Right atrium auricular region (tissue), 2 donors: ENCODE results near the gene FER. TPM values are rescaled to one million over a fixed set of nuclear protein-coding genes. Genes with fewer than 3 reads are reported as not detected.

ENCODE experiments used
- DNase-seq: peaks from one replicate; pipeline ENCODE4 v3.0.0-alpha.2; 2019; ENCODE audit warnings: low spot score
- H3K27ac ChIP-seq, 2 donors: fragments of 200-600 bp; sonication (generic); 1 replicate in 1 of 2; 2 replicates in 1 of 2; pipeline ENCODE4 v1.5.1; 2016 to 2019
- H3K27me3 ChIP-seq, 2 donors: fragments of 200-600 bp; sonication (generic); one replicate each; pipeline versions ENCODE4 v1.5.1 to v1.6.0; 2017 to 2019
- H3K36me3 ChIP-seq: fragments of 200-600 bp; sonication (generic); one replicate; pipeline ENCODE4 v1.5.1; 2016
- H3K4me1 ChIP-seq, 2 donors: fragments of 200-600 bp; sonication (generic); one replicate each; pipeline versions ENCODE4 v1.5.1 to v1.6.0; 2017 to 2019
- H3K4me3 ChIP-seq, 2 donors: fragments of 200-600 bp; sonication (generic); 1 replicate in 1 of 2; 2 replicates in 1 of 2; pipeline ENCODE4 v1.5.1; 2017 to 2019; ENCODE audit warnings: mild to moderate bottlenecking in 1 of 2, moderate library complexity in 1 of 2
- H3K9me3 ChIP-seq, 2 donors: fragments of 200-600 bp; sonication (generic); one replicate each; pipeline ENCODE4 v1.5.1; 2019
- CTCF ChIP-seq, 2 donors: fragments of 200-600 bp; sonication (generic); IDR thresholded peaks; one replicate each; pipeline ENCODE4 v1.5.1; 2019; ENCODE audit warnings: antibody characterized with exemption in 2 of 2
- total RNA-seq, 2 donors: library from RNA; depleted of rRNA; stranded (reverse); fragments of >200 nt; gene quantifications; one replicate each; pipeline ENCODE4 v1.1.0, GENCODE V29; 2016

FER gene
- total RNA-seq, 2 donors from 2014 or later = 10.6 to 12.9 TPM

GRCh38 chr5:109218818-109219217, 471.1 kb downstream of the FER start:
- Histone ChIP-seq H3K36me3 (no peaks in the 10 kb centered on the region), H3K4me1 (no peaks in the 10 kb centered on the region), H3K9me3 (no peaks in the 10 kb centered on the region), H3K4me3 (no peak overlapping the region), H3K27me3 (no peaks in the 10 kb centered on the region), H3K27ac (no peak overlapping the region)
- no peak for TF ChIP-seq CTCF (IDR thresholded peaks at IDR 0.05)
- DNase-seq = no peak

- Histone ChIP-seq H3K4me1 (no peaks in the 10 kb centered on the region), H3K9me3 (no peaks in the 10 kb centered on the region), H3K27ac (no peak overlapping the region), H3K4me3 (no peak overlapping the region), H3K36me3 (no peaks in the 10 kb centered on the region), H3K27me3 (no peaks in the 10 kb centered on the region)
- no peak for TF ChIP-seq CTCF (IDR thresholded peaks at IDR 0.05)
- no peak for DNase-seq
Observed at GRCh38 chr5:109223531-109223930, 475.8 kb downstream of the FER start.

GRCh38 chr5:109224276-109224882, 476.7 kb downstream of the FER start:
- no peaks in the 10 kb centered on the region for H3K9me3 ChIP-seq
- H3K27ac ChIP-seq = no peak overlapping the region
- H3K4me1 ChIP-seq = no peaks in the 10 kb centered on the region
- H3K27me3 ChIP-seq = no peaks in the 10 kb centered on the region
- no peak for TF ChIP-seq CTCF (IDR thresholded peaks at IDR 0.05)
- H3K36me3 ChIP-seq = no peaks in the 10 kb centered on the region
- DNase-seq = no peak
- H3K4me3 ChIP-seq = no peak overlapping the region

GRCh38 chr5:109225716-109226625, 478.3 kb downstream of the FER start:
- no peak for DNase-seq
- no peak for TF ChIP-seq CTCF (IDR thresholded peaks at IDR 0.05)
- H3K27me3 ChIP-seq = no peaks in the 10 kb centered on the region
- H3K27ac ChIP-seq = no peak overlapping the region
- no peaks in the 10 kb centered on the region for H3K4me1 ChIP-seq
- H3K9me3 ChIP-seq = no peaks in the 10 kb centered on the region
- no peak overlapping the region for H3K4me3 ChIP-seq
- H3K36me3 ChIP-seq = no peaks in the 10 kb centered on the region

GRCh38 chr5:109230369-109230768, 482.7 kb downstream of the FER start:
- no peak for TF ChIP-seq CTCF (IDR thresholded peaks at IDR 0.05)
- no peaks in the 10 kb centered on the region for H3K27me3 ChIP-seq
- H3K4me3 ChIP-seq = no peak overlapping the region
- no peak overlapping the region for H3K27ac ChIP-seq
- H3K36me3 ChIP-seq = no peaks in the 10 kb centered on the region
- no peaks in the 10 kb centered on the region for H3K4me1 ChIP-seq
- no peak for DNase-seq
- peaks cover 0 to under 1% of the 10 kb centered on the region in 2 donors for H3K9me3 ChIP-seq
